PFSK-1 (cell line): Measurements from ENCODE around the gene TLCD3B.
A peak's percentile ranks its signal among the peaks of the same experiment; 100 is the strongest.

Source experiments
- FOXP2 ChIP-seq: optimal IDR thresholded peaks from 2 replicates; pipeline ENCODE3; 2011; ENCODE audit warnings: borderline replicate concordance, control low read depth, inconsistent platforms; ENCODE audit not compliant: insufficient read depth; ENCODE audit errors: extremely low read length, extremely low read depth
- POLR2AphosphoS5 ChIP-seq: IDR thresholded peaks from 2 replicates; pipeline ENCODE4 v1.6.1; 2012; ENCODE audit warnings: low read depth, mild to moderate bottlenecking, control low read depth, low read length, moderate library complexity
- TAF1 ChIP-seq: IDR thresholded peaks from 2 replicates; pipeline ENCODE4 v1.6.1; 2012; ENCODE audit warnings: low read length, control low read depth, borderline replicate concordance; ENCODE audit not compliant: insufficient read depth

GRCh38 chr16:29995324-29995910 is 35.7 kb downstream of the TLCD3B start, which contains the start of gene HIRIP3:
- TF ChIP-seq TAF1 (no peak), POLR2AphosphoS5 (peak; percentile 51), FOXP2 (no peak)
